Hepatic stellate cell (primary cell): ENCODE results near the gene MARK2.

Experiments
- DNase-seq: peaks from one replicate; pipeline ENCODE4 v3.0.0; 2011; ENCODE audit warnings: low spot score

The MARK2 gene

GRCh38 chr11:63882555-63883242 is 43.8 kb downstream of the MARK2 start:
- DNase-seq = no peak

DNA sequence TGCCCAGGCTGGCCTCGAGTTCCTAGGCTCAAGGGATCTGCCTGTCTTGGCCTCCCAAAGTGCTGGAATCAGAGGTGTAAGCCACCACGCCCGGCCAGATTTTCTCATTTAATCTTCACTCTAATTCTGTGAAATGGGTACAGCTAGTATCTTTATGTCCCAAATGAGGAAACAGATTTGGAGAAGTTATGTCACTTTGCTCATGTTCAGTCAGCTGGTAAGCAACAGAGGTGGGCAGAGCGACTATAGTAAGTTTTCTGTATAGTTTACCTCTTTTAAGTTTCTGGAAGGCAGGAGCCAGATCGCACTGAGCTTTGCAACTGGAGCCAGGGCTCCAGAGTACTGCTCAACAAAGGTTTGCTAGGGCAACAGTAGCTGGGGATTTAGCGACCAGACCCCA is 44.9 kb downstream of the MARK2 start:
- no peak for DNase-seq

GRCh38 chr11:63884196-63884932 is 45.5 kb downstream of the MARK2 start:
- DNase-seq = no peak

GRCh38 chr11:63887386-63887999 is 48.6 kb downstream of the MARK2 start:
- no peak for DNase-seq

DNA sequence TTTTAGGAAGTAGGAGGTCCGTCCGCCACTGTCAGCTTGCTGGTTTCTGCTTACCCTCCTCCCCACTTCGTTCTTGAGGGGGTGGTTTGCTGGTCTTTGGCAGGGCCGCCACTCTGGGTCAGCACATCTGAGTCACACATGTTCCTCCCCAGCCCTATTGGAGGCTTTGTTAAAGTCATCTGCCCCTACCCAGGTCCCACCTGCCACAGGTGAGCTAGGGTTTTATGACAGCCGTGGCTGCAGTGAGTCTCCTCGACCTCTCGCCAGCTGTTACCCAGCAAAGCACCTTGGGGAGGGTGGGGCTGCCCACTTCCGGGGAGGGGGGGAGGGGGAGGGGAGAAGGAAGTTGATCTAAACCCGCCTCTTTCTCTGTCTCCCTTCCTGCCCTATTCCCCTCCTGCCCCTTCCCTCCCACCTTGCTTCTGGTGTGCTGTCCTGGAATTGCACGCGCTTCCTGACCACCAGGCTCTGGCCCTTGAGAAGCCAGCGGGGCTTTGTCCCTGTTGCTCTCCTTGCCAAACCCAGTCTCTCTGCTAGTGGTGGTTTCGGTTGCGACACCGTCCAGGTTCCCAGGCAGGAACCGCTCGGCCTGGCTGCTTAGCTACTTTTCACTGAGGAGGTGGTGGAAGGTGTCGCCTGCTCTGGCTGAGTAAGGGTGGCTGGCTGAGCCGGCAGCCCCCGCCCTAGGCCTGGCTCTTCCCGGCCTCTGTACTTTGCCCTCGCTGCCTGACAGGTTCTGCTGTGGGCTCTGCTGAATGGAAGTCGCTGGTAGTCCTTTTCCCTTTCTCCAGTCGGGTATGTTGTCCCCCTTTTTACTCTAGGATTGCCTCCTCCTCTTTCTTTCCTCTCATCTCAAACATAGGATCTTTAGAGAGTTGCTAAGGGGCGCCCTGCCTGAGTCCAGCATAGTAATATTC is 49.5 kb downstream of the MARK2 start:
- peak; percentile 68 for DNase-seq

GRCh38 chr11:63889344-63889743 is 50.4 kb downstream of the MARK2 start:
- DNase-seq = no peak

- no peak for DNase-seq
Observed at GRCh38 chr11:63890368-63890767, 51.5 kb downstream of the MARK2 start.

DNA sequence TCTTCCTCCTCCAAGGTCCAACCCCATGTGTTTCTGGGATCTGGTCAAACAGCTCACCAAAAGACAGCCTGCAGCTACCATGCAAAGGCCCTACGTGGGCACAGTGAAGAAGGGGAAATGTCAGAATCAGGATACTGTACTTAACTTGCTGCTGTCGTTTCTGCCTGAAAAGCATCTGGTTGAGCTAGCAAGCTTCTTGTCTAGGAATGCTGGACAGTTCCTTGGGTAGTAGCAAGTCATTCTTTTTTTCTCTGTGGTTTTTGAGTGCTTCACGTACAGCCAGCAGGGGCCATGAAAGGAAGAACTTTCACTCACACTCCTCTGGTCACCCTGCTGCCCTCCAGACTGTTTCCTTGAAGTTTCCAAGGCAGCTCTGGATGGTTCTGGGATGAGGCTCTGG is 53.3 kb downstream of the MARK2 start:
- DNase-seq = no peak

DNA sequence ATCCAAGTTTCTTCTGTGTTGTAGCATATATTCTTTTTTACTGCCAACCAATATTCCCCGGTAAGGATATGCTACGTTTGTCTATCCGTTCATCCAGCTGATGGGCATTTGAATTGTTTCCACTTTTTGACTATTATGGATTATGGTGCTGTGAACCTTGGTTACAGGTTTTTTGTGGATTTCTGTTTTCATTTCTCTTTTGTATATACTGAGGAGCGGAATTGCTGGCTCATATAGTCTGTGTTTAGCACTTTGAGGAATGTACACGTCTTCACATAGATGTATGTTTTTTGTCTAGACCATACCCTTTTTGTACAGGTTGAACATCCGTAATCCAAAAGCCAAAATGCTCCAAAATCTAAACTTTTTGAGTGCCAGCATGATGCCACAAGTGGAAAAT is 54.4 kb downstream of the MARK2 start:
- DNase-seq = no peak

DNA sequence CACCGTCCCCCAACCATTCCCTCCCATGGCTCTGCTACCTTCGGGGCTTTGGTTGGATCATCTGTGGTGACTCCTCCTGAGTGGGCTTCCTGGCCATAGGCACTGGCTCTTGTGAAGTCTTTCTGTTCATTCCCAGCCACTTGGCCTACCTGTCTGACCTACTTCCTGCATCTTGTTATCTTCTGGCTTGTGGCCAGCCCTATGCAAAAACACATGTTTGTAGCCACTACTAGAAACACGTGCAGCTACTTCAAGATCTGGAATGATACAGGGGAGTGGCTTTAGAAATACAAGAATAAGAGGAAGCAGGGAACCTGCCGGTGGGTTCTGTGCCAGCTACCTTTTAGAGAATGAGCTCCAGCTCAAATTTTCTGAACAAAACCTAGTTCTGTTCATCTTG is 57.2 kb downstream of the MARK2 start:
- no peak for DNase-seq

DNA sequence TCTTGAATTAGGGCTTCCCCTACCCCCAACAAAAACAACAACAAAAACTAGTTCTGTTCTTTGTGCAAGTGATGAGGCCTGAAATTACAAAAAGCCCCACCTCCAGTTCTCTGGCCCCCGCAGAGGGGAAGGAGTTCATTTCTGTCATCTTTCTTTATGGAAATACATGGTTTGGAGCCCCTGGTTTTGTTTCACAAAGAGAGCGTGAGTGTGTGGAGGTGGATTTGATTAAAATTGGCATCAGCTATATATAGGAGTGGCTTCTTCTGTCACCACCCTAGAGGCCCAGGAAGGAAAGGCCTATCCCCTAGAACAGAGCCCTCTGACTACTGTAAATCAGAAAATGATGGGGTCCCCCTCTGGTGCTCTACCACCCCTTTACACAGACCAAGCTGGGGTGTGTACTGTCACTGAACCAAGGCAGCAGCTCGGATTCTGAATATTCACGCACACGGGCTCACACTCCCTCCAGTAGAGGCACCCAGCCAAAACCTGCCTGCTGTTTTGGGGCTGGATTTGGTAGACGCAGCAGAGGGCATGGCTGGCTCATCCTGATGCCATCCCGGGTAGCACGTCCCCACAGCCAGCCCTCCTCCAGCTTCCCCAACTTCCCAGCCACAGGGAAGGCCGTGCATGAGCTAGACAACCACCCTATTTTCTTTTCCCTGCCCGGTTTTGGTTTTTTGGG is 58.7 kb downstream of the MARK2 start:
- DNase-seq = no peak

- DNase-seq = no peak
Observed at GRCh38 chr11:63901660-63902059, 62.8 kb downstream of the MARK2 start.

DNA sequence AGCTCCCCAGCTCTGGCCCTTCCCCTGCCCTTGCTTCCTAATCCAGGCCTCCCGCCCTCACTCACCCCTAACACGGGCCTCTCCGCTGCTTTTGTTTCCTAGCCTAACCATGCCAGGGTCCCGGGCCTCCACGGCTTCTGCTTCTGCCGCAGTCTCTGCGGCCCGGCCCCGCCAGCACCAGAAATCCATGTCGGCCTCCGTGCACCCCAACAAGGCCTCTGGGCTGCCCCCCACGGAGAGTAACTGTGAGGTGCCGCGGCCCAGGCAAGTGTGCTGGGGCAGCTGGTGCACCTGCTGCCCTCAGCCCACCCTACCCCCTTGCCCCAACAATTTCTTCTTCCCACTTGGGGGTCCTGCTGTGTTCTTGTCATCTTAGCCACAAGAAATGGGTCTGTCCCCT is 65.0 kb downstream of the MARK2 start:
- DNase-seq = no peak

- no peak for DNase-seq
Observed at GRCh38 chr11:63904743-63905142, 65.8 kb downstream of the MARK2 start.

GRCh38 chr11:63905179-63905578 is 66.3 kb downstream of the MARK2 start:
- DNase-seq = no peak

- no peak for DNase-seq
Observed at GRCh38 chr11:63906087-63906486, 67.2 kb downstream of the MARK2 start.

- peak; percentile 58 for DNase-seq
Observed at GRCh38 chr11:63906585-63906984, 67.7 kb downstream of the MARK2 start.

DNA sequence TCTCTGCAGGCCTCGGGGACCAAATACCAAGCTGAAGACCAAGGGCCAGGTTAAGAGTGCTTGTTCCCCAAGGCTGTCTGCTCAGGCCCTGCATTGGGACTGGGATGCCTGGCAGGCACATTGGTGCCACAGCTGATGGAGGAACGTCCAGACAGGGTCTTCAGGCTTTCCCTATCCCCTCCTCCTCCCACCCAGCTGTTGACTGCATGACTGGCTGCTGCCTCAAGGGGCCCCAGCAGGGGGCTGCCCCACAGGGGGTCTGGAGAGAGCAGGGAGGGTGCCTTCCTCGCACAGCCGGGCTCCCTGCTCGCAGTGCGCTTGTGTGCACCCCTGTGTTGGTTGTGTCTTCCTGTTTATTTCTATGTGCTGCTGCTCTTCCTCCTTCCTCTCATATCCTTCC is 68.2 kb downstream of the MARK2 start:
- DNase-seq = no peak

DNA sequence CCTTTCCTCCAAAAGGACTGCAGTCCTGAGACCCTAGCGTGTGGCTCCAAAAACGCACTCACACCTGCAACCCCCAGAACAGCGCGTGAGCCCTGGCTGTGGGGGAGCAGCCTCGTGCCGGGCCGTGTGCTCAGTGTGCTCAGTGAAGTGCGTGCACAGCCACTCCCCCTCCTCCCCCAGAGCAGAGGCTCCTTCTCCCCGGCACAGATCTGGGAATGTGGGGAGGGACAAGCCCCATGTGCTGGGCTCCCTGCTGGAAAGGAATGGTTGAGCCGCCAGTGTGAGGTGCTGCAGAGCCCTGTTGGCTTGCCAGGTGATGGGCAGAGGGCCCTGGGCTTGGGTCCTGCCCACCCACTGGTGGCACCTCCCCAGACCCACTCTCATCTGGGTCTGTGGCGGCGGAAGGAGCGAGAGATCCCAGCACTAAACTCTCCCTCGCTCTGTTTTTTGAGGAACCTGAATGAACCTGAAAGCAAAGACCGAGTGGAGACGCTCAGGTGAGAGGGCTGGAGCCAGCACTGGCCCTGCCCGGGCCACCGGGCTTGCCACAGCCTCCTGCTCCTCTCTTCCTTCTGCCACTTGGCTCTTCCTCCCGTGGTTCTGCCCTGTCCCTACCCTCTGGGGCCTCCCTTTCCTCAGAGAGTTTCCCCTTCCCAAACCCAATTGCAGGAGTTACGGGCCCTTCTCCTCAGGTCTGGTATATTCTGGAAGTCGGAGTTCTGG is 69.1 kb downstream of the MARK2 start:
- DNase-seq = no peak

DNA sequence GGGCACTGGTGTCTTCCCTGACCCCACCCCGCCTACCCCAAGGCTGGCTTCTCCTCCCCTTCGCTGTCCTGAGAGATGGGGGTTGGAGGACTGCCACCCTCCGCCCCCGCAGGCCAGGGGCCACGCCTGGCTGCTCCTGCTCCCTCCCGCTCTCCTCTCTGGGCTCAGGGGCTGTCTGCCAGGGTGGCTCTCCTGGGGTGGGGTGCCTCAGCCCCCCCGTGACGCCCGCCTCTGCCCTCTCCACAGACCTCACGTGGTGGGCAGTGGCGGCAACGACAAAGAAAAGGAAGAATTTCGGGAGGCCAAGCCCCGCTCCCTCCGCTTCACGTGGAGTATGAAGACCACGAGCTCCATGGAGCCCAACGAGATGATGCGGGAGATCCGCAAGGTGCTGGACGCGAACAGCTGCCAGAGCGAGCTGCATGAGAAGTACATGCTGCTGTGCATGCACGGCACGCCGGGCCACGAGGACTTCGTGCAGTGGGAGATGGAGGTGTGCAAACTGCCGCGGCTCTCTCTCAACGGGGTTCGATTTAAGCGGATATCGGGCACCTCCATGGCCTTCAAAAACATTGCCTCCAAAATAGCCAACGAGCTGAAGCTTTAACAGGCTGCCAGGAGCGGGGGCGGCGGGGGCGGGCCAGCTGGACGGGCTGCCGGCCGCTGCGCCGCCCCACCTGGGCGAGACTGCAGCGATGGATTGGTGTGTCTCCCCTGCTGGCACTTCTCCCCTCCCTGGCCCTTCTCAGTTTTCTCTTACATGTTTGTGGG is 69.9 kb downstream of the MARK2 start:
- no peak for DNase-seq
